ENCODE data around the gene COL10A1.

DNA sequence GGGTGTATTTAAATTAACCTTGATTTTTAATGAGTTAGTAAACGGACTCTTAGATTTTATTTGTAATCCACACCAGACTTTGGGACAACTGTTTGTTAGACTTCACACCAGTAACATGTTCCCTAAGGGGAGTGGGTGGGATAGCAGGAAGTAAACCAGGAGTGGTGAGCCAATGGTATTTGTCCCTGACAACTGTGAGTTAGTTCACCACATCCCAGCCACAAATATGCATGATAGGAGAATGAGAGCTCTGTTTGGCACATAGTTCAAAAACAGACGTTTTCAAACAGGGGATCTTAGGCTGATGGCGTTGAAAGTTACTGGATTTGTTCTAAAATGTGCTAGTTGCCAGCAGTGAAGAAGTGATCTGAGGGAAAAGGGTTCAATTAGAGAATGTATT lies 18.7 kb upstream of the COL10A1 start:
- TF ChIP-seq, protein P1, sequence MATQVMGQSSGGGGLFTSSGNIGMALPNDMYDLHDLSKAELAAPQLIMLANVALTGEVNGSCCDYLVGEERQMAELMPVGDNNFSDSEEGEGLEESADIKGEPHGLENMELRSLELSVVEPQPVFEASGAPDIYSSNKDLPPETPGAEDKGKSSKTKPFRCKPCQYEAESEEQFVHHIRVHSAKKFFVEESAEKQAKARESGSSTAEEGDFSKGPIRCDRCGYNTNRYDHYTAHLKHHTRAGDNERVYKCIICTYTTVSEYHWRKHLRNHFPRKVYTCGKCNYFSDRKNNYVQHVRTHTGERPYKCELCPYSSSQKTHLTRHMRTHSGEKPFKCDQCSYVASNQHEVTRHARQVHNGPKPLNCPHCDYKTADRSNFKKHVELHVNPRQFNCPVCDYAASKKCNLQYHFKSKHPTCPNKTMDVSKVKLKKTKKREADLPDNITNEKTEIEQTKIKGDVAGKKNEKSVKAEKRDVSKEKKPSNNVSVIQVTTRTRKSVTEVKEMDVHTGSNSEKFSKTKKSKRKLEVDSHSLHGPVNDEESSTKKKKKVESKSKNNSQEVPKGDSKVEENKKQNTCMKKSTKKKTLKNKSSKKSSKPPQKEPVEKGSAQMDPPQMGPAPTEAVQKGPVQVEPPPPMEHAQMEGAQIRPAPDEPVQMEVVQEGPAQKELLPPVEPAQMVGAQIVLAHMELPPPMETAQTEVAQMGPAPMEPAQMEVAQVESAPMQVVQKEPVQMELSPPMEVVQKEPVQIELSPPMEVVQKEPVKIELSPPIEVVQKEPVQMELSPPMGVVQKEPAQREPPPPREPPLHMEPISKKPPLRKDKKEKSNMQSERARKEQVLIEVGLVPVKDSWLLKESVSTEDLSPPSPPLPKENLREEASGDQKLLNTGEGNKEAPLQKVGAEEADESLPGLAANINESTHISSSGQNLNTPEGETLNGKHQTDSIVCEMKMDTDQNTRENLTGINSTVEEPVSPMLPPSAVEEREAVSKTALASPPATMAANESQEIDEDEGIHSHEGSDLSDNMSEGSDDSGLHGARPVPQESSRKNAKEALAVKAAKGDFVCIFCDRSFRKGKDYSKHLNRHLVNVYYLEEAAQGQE (IDR thresholded peaks at IDR 0.05; ENCODE audit: low read depth, low read length), result no peak
- TF ChIP-seq, protein P2, sequence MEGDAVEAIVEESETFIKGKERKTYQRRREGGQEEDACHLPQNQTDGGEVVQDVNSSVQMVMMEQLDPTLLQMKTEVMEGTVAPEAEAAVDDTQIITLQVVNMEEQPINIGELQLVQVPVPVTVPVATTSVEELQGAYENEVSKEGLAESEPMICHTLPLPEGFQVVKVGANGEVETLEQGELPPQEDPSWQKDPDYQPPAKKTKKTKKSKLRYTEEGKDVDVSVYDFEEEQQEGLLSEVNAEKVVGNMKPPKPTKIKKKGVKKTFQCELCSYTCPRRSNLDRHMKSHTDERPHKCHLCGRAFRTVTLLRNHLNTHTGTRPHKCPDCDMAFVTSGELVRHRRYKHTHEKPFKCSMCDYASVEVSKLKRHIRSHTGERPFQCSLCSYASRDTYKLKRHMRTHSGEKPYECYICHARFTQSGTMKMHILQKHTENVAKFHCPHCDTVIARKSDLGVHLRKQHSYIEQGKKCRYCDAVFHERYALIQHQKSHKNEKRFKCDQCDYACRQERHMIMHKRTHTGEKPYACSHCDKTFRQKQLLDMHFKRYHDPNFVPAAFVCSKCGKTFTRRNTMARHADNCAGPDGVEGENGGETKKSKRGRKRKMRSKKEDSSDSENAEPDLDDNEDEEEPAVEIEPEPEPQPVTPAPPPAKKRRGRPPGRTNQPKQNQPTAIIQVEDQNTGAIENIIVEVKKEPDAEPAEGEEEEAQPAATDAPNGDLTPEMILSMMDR (IDR thresholded peaks at IDR 0.05 in 2 of 3, conservative IDR thresholded peaks at IDR 0.05 in 1 of 3; ENCODE audit: control insufficient read depth in 2 of 3, extremely low read depth in 1 of 3, insufficient read depth in 1 of 3, low read depth in 3 of 3, low read length in 3 of 3), result no peak
- no peak for TF ChIP-seq TCF7 (IDR thresholded peaks at IDR 0.05; ENCODE audit: borderline replicate concordance)
